Liver (tissue), 9 donors: ENCODE data around the gene CEP250. TPM values are rescaled to one million over a fixed set of nuclear protein-coding genes. Genes with fewer than 3 reads are reported as not detected.
A peak's percentile ranks its signal among the peaks of the same experiment; 100 is the strongest.

Source experiments
- DNase-seq: peaks from one replicate; pipeline ENCODE4 v3.0.0-alpha.2; 2017; ENCODE audit warnings: low spot score
- H3K27ac ChIP-seq, 2 donors: one replicate each; pipeline ENCODE4 v1.7.0; 2013; ENCODE audit warnings: inconsistent platforms in 2 of 2, low read length in 2 of 2, control low read depth in 1 of 2, low read depth in 1 of 2, mild to moderate bottlenecking in 1 of 2
- H3K27me3 ChIP-seq, 4 donors: one replicate each; pipeline versions ENCODE4 v1.6.1 to v1.7.0; 2013; ENCODE audit warnings: low read length in 3 of 4, inconsistent platforms in 1 of 4, mild to moderate bottlenecking in 1 of 4, moderate library complexity in 1 of 4; ENCODE audit not compliant: control insufficient read depth in 4 of 4, insufficient read depth in 4 of 4
- H3K36me3 ChIP-seq, 4 donors: one replicate each; pipeline versions ENCODE4 v1.6.1 to v1.7.0; 2013; ENCODE audit warnings: low read length in 3 of 4, mild to moderate bottlenecking in 3 of 4, low read depth in 1 of 4, moderate library complexity in 1 of 4; ENCODE audit not compliant: control insufficient read depth in 4 of 4, insufficient read depth in 3 of 4
- H3K4me1 ChIP-seq, 4 donors: one replicate each; pipeline versions ENCODE4 v1.6.1 to v1.7.0; 2013; ENCODE audit warnings: low read length in 3 of 4, mild to moderate bottlenecking in 3 of 4, moderate library complexity in 1 of 4; ENCODE audit not compliant: control insufficient read depth in 4 of 4, insufficient read depth in 4 of 4
- H3K4me3 ChIP-seq, 3 donors: one replicate each; pipeline versions ENCODE4 v1.6.1 to v1.7.0; 2013; ENCODE audit warnings: low read length in 3 of 3, control low read depth in 1 of 3, low read depth in 1 of 3, mild to moderate bottlenecking in 1 of 3
- H3K9ac ChIP-seq, 2 donors: one replicate each; pipeline ENCODE4 v1.7.0; 2013; ENCODE audit warnings: low read length in 2 of 2, mild to moderate bottlenecking in 2 of 2, moderate library complexity in 2 of 2, control low read depth in 1 of 2, low read depth in 1 of 2
- H3K9me3 ChIP-seq, 4 donors: one replicate each; pipeline versions ENCODE4 v1.6.1 to v1.7.0; 2013; ENCODE audit warnings: low read length in 3 of 4; ENCODE audit not compliant: control insufficient read depth in 4 of 4
- EGR1 ChIP-seq, 2 donors: IDR thresholded peaks; 2 replicates each; pipeline ENCODE4 v1.6.1; 2016 to 2018; ENCODE audit warnings: antibody characterized with exemption in 2 of 2, low read depth in 2 of 2
- FOXA2 ChIP-seq: IDR thresholded peaks from 2 replicates; pipeline ENCODE4 v1.6.1; 2016; ENCODE audit warnings: antibody characterized with exemption
- GABPA ChIP-seq, 2 donors: IDR thresholded peaks in 1 of 2; conservative IDR thresholded peaks in 1 of 2; 2 replicates each; pipeline ENCODE4 v1.6.1; 2016; ENCODE audit warnings: antibody characterized with exemption in 2 of 2, mild to moderate bottlenecking in 1 of 2, moderate library complexity in 1 of 2
- HNF4A ChIP-seq, 2 donors: conservative IDR thresholded peaks; 2 replicates each; pipeline ENCODE4 v1.6.1; 2016; ENCODE audit warnings: antibody characterized with exemption in 2 of 2, mild to moderate bottlenecking in 2 of 2
- HNF4G ChIP-seq: IDR thresholded peaks from 2 replicates; pipeline ENCODE4 v1.6.1; 2016; ENCODE audit warnings: antibody characterized with exemption
- JUND ChIP-seq, 2 donors: IDR thresholded peaks; 2 replicates each; pipeline ENCODE4 v1.6.1; 2016; ENCODE audit warnings: antibody characterized with exemption in 2 of 2
- NR2F2 ChIP-seq: IDR thresholded peaks from 2 replicates; pipeline ENCODE4 v1.6.1; 2016; ENCODE audit warnings: antibody characterized with exemption
- RAD21 ChIP-seq, 2 donors: IDR thresholded peaks; 2 replicates each; pipeline ENCODE4 v1.6.1; 2016; ENCODE audit warnings: antibody characterized with exemption in 2 of 2, mild to moderate bottlenecking in 2 of 2
- RXRA ChIP-seq, 2 donors: IDR thresholded peaks; 2 replicates each; pipeline ENCODE4 v1.6.1; 2017 to 2018; ENCODE audit warnings: antibody characterized with exemption in 2 of 2, mild to moderate bottlenecking in 1 of 2
- TAF1 ChIP-seq: conservative IDR thresholded peaks from 2 replicates; pipeline ENCODE4 v1.6.1; 2016; ENCODE audit warnings: antibody characterized with exemption, mild to moderate bottlenecking
- YY1 ChIP-seq: IDR thresholded peaks from 2 replicates; pipeline ENCODE4 v1.6.1; 2016; ENCODE audit warnings: antibody characterized with exemption, mild to moderate bottlenecking
- WGBS: extraction: QIAGEN DNeasy Blood & Tissue Kit; methylation state at CpG from one replicate; pipeline ENCODE4 v1.1.7; 2013; 5-methylcytosine and 5-hydroxymethylcytosine counted together
- polyA plus RNA-seq, 2 donors: library from polyadenylated mRNA; stranded (reverse) in 1 of 2; unstranded in 1 of 2; fragments of 200-250 nt in 1 of 2; fragments of >200 nt in 1 of 2; fragmentation: Nextera tagmentation in 1 of 2; extraction: Ambion mirVana in 1 of 2; gene quantifications; one replicate each; pipeline versions ENCODE4 v1.2.1 to v1.2.3, GENCODE V29; 2013 to 2015
- total RNA-seq, 2 donors: library from RNA; depleted of rRNA; stranded (reverse); fragments of >200 nt; gene quantifications; one replicate each; pipeline ENCODE4 v1.2.3, GENCODE V29; 2014
- TF ChIP-seq, protein P1 (sequence below): IDR thresholded peaks from 2 replicates; pipeline ENCODE4 v1.6.1; 2016; ENCODE audit warnings: antibody characterized with exemption
- TF ChIP-seq, protein P2 (sequence below): IDR thresholded peaks from 2 replicates; pipeline ENCODE4 v1.6.1; 2016; ENCODE audit warnings: antibody characterized with exemption
- TF ChIP-seq, protein P3 (sequence below): IDR thresholded peaks from 2 replicates; pipeline ENCODE4 v1.6.1; 2016; ENCODE audit warnings: antibody characterized with exemption, mild to moderate bottlenecking
- TF ChIP-seq, protein P4 (sequence below): IDR thresholded peaks from 2 replicates; pipeline ENCODE4 v1.6.1; 2016; ENCODE audit warnings: antibody characterized with exemption
- TF ChIP-seq, protein P5 (sequence below): fragments of 150-350 bp; IDR thresholded peaks from 2 replicates; pipeline ENCODE4 v1.5.1; 2017; ENCODE audit warnings: improper control_type of control experiment, low read depth, low read length; ENCODE audit not compliant: missing input control
- donor health status: healthy.
- donor health status: healthy.
- donor health status: healthy.
- donor health status: healthy.
- donor health status: healthy.

The CEP250 gene
- total and polyA plus RNA-seq, 4 donors: 3.4 to 13.3 (median 8.3) TPM

DNA sequence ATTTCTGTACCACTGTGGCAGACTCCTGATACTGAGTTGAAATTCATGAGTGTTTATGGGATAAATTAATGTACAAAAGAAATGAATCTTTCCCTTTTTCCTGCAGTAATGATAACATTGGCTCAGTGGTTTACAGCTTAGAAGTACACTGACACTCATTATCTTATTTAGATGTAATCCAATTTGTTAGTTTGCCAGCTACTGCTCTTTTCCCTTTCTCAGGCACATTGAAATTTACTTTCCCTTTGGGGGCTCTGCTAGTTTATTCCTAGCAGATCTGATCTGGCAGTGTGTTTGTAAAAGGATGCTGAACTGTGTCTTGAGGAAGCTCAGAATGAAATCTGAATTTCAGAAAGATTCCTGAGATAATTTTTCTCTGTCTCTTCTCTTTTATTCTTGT is 3.0 kb downstream of the CEP250 start:
- Histone ChIP-seq H3K4me1 (peaks cover 0 to 7% (median 3%) of the 10 kb centered on the region in 4 donors), H3K27me3 (no peaks in the 10 kb centered on the region), H3K27ac (no peak overlapping the region), H3K9me3 (no peaks in the 10 kb centered on the region), H3K9ac (no peak overlapping the region), H3K4me3 (no peak overlapping the region), H3K36me3 (peaks cover 0 to 15% (median 7%) of the 10 kb centered on the region in 4 donors)
- DNase-seq: no peak
- TF ChIP-seq NR2F2 (no peak), RAD21 (IDR thresholded peaks at IDR 0.05) (no peak), TAF1 (no peak), HNF4G (no peak), HNF4A (conservative IDR thresholded peaks at IDR 0.05) (no peak)
- TF ChIP-seq, protein P1, sequence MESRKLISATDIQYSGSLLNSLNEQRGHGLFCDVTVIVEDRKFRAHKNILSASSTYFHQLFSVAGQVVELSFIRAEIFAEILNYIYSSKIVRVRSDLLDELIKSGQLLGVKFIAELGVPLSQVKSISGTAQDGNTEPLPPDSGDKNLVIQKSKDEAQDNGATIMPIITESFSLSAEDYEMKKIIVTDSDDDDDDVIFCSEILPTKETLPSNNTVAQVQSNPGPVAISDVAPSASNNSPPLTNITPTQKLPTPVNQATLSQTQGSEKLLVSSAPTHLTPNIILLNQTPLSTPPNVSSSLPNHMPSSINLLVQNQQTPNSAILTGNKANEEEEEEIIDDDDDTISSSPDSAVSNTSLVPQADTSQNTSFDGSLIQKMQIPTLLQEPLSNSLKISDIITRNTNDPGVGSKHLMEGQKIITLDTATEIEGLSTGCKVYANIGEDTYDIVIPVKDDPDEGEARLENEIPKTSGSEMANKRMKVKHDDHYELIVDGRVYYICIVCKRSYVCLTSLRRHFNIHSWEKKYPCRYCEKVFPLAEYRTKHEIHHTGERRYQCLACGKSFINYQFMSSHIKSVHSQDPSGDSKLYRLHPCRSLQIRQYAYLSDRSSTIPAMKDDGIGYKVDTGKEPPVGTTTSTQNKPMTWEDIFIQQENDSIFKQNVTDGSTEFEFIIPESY: no peak
- TF ChIP-seq, protein P2, sequence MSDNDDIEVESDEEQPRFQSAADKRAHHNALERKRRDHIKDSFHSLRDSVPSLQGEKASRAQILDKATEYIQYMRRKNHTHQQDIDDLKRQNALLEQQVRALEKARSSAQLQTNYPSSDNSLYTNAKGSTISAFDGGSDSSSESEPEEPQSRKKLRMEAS: no peak
- TF ChIP-seq, protein P3, sequence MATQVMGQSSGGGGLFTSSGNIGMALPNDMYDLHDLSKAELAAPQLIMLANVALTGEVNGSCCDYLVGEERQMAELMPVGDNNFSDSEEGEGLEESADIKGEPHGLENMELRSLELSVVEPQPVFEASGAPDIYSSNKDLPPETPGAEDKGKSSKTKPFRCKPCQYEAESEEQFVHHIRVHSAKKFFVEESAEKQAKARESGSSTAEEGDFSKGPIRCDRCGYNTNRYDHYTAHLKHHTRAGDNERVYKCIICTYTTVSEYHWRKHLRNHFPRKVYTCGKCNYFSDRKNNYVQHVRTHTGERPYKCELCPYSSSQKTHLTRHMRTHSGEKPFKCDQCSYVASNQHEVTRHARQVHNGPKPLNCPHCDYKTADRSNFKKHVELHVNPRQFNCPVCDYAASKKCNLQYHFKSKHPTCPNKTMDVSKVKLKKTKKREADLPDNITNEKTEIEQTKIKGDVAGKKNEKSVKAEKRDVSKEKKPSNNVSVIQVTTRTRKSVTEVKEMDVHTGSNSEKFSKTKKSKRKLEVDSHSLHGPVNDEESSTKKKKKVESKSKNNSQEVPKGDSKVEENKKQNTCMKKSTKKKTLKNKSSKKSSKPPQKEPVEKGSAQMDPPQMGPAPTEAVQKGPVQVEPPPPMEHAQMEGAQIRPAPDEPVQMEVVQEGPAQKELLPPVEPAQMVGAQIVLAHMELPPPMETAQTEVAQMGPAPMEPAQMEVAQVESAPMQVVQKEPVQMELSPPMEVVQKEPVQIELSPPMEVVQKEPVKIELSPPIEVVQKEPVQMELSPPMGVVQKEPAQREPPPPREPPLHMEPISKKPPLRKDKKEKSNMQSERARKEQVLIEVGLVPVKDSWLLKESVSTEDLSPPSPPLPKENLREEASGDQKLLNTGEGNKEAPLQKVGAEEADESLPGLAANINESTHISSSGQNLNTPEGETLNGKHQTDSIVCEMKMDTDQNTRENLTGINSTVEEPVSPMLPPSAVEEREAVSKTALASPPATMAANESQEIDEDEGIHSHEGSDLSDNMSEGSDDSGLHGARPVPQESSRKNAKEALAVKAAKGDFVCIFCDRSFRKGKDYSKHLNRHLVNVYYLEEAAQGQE: no peak

DNA sequence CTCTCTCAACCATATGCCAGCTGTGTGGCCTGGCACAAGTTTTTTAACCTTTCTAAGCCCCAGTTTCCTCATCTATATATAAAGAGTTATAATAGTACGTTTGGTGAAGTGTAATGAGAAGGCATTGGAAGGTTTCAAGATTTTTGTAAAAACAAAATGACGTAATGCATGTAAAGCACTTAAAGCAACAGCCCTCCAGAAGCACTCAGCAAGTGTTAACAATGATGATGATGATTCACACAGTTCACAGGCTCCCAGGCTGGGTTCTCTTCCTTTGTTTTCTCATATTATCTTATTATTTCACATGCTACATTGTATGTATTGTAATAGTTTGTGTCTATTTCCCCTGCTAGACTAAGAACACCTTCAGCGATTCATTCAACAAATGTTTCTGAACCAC is 6.2 kb downstream of the CEP250 start:
- H3K9ac ChIP-seq: no peak overlapping the region
- no peak overlapping the region for H3K4me3 ChIP-seq
- H3K36me3 ChIP-seq: peaks cover 0 to 20% (median 10%) of the 10 kb centered on the region in 4 donors
- no peaks in the 10 kb centered on the region for H3K4me1 ChIP-seq
- no peak for TF ChIP-seq NR2F2
- no peak for TF ChIP-seq TAF1
- TF ChIP-seq FOXA2: no peak
- no peak for TF ChIP-seq EGR1 (IDR thresholded peaks at IDR 0.05; ENCODE audit: low read depth in 2 of 2)
- TF ChIP-seq, protein P4, sequence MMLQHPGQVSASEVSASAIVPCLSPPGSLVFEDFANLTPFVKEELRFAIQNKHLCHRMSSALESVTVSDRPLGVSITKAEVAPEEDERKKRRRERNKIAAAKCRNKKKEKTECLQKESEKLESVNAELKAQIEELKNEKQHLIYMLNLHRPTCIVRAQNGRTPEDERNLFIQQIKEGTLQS: no peak
- TF ChIP-seq RAD21 (IDR thresholded peaks at IDR 0.05): no peak
- TF ChIP-seq RXRA (IDR thresholded peaks at IDR 0.05): no peak
- TF ChIP-seq, protein P2: no peak
- DNase-seq: no peak
- no peaks in the 10 kb centered on the region for H3K27me3 ChIP-seq
- WGBS: 93% methylated on average over 3 of the region's 3 CpGs
- no peaks in the 10 kb centered on the region for H3K9me3 ChIP-seq
- no peak overlapping the region for H3K27ac ChIP-seq

DNA sequence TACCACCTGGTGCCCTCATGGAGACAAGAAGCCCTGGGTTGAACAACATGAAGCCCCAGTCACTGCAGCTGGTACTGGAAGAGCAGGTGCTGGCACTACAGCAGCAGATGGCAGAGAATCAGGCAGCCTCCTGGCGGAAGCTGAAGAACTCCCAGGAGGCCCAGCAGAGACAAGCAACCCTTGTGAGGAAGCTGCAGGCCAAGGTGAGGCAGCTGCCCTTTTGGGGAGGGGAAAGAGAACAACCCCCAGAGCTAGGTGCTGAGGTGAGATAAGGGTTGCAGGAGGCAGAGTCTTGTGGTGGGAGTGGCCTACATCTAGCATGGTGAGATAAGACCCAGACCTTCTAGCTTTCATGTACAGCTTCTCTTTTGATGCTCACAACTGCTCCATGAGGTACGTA is 7.0 kb downstream of the CEP250 start:
- peaks cover 0 to under 1% (median 0%) of the 10 kb centered on the region in 4 donors for H3K4me1 ChIP-seq
- no peak overlapping the region for H3K27ac ChIP-seq
- 97% methylated on average over 2 of the region's 2 CpGs for WGBS
- H3K9ac ChIP-seq: no peak overlapping the region
- no peak overlapping the region for H3K4me3 ChIP-seq
- no peaks in the 10 kb centered on the region for H3K27me3 ChIP-seq
- no peaks in the 10 kb centered on the region for H3K9me3 ChIP-seq
- peak; percentile 64 for DNase-seq
- TF ChIP-seq, protein P1: no peak
- TF ChIP-seq, protein P2: no peak
- TF ChIP-seq JUND (IDR thresholded peaks at IDR 0.05) (no peak), EGR1 (IDR thresholded peaks at IDR 0.05; ENCODE audit: low read depth in 2 of 2) (no peak), NR2F2 (no peak), HNF4A (conservative IDR thresholded peaks at IDR 0.05) (no peak), GABPA (IDR thresholded peaks at IDR 0.05 in 1 of 2, conservative IDR thresholded peaks at IDR 0.05 in 1 of 2) (no peak), YY1 (no peak), RAD21 (IDR thresholded peaks at IDR 0.05) (no peak), RXRA (IDR thresholded peaks at IDR 0.05) (no peak)
- TF ChIP-seq, protein P5, sequence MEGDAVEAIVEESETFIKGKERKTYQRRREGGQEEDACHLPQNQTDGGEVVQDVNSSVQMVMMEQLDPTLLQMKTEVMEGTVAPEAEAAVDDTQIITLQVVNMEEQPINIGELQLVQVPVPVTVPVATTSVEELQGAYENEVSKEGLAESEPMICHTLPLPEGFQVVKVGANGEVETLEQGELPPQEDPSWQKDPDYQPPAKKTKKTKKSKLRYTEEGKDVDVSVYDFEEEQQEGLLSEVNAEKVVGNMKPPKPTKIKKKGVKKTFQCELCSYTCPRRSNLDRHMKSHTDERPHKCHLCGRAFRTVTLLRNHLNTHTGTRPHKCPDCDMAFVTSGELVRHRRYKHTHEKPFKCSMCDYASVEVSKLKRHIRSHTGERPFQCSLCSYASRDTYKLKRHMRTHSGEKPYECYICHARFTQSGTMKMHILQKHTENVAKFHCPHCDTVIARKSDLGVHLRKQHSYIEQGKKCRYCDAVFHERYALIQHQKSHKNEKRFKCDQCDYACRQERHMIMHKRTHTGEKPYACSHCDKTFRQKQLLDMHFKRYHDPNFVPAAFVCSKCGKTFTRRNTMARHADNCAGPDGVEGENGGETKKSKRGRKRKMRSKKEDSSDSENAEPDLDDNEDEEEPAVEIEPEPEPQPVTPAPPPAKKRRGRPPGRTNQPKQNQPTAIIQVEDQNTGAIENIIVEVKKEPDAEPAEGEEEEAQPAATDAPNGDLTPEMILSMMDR: no peak
- H3K36me3 ChIP-seq: peaks cover 0 to 20% (median 11%) of the 10 kb centered on the region in 4 donors
